Activated CD8-positive, alpha-beta memory T cell treated with anti-CD3 and anti-CD28 coated beads for 48 hours (primary cell): ENCODE results near the gene SOX18.
A peak's percentile ranks its signal among the peaks of the same experiment; 100 is the strongest.

Experiments
- DNase-seq, 3 experiments: peaks; one replicate each; pipeline ENCODE4 v3.0.0-alpha.2; 2020; ENCODE audit warnings: low read depth in 2 of 3, low spot score in 2 of 3

Gene SOX18

DNA sequence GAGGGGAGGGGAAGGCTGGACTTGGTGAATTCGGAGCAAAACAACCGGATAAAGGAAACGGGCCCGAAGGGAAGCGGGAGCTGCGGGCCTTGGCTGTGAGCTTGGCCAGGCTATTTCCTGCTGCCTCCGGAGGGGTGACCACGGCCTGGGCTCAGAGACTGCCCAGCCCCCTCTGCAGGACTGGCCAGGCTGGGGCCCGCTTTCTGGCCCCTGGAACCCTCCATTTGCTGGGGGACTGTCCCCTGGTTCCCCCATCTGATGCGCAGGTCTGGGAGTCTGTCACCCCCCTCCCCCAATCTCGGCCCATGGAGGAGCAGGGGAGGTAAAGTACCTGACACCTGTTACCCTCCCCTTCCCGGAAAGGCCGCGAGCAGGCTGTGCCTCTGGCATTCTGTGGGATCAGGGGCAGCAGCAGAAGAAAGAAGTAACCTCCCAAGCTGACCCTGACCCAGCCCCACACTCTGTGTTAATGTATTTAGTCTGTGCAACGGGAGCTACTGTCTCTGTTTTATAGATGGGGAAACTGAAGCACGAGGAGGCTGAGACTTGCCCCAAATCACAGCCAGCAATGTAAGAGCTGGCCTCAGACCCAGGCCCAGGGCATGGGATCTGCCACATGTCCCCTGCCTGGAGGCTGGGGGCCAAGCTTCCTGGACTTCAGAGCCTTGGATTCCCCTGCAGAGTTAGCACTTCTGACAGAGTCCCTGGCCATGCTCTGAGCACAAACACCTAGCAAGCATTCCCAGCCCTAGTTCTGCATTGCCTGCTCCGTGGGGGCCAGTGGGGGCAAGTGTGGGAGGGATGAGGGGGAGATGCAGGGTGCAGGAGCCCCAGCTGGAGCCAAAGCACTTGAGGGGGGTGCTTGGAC, 9.9 kb downstream of the SOX18 start:
- no peak for DNase-seq

DNA sequence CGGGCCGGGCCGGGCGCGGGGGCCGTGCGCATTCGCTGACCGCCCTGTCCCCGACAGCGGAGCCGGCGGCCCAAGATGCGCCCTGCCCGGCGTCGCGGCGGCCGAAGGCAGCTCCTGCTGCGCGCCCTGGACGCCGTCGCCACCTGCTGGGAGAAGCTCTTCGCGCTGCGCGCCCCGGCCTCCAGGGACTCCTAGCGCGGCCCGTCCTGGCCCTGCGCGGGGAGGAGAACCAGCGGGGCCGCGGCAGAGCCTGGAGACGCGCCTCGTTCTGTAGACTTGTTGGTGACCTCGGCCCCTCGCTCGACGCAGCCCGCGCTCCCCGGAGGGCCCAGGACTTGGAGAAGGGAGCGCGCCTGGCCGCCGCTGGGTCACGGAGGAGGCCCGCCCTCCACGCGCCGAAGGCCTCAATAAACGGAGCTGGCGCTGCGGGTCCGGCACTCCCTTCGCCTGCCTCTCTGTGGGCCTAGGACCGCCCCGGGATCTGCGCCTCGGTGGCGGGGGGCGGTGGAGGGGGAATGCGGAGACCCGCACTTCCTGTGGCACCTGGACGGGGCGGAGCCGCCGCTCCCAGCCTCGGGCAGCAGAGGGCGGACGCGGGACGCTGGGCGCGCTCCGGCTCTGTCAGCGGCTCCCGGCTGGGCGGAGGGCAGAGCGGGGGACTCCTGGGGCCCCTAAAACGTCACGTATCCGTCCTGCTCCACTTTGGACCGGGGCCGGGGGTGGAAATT, 10.7 kb downstream of the SOX18 start:
- peak; percentile 50 to 58 (median 55) for DNase-seq

DNA sequence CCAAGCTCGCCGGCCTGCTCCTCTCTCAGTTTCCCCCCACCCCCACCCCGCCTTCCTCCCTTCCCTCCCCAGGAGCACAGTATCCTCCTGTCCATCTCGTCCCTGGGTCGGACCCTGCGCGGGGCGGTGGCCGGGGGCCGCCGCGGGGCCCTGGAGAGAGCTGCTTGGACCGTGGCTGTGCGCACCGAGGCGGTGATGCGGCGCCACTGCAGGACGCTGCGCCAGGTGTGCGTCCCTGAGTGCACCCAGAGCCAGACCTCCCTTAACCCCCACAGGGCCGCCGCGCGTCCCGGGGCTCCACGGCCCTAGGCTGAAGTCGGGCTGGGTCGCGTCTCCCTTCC, 11.2 kb downstream of the SOX18 start:
- no peak for DNase-seq

DNA sequence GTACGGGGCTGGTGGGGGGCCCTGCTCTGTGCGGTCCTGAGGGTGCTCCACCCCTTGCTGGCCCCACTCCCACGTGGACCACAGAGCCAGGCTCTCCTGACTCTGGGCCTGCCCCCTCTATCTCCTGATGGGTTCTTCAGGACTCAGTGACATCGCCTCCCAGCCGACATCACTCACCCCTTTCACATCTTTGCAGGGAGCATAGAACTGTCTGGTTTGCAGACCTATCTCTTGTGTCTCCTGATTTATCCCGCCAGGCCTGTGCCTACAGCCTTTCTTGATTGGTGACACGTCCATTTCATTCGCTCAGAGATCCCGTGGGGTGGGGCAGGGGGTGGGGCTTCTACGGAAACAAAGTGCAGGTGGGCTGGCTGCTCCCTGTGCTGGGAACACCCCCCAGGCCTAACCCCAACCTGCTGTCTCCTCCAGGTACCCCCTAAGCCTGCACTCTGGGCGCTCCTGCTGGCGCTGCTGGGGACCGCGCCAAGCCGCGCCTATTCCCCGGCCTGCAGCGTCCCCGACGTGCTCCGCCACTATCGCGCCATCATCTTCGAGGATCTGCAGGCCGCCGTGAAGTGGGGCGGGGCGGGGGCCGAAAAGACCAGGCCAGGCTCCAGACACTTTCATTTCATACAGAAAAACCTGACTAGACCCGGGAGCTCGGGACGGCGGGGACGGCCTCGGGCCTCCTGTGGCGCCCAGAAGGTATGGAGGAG, 11.8 kb downstream of the SOX18 start:
- DNase-seq, result no peak

DNA sequence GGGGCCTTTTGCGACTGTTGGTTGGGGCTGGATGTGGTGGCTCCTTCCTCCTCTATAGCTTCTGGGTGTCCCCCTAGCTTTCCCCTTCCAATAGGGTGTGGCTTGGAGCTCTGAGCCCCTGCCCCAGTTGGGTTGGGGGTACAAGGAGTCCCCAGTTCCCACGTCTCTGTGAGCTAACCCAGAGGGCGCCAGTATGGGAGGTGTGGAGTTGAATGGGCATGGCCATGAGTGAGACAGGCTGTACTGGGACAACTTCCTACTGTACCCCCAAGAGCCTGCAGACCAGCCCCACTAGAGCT, 12.3 kb downstream of the SOX18 start:
- no peak for DNase-seq

DNA sequence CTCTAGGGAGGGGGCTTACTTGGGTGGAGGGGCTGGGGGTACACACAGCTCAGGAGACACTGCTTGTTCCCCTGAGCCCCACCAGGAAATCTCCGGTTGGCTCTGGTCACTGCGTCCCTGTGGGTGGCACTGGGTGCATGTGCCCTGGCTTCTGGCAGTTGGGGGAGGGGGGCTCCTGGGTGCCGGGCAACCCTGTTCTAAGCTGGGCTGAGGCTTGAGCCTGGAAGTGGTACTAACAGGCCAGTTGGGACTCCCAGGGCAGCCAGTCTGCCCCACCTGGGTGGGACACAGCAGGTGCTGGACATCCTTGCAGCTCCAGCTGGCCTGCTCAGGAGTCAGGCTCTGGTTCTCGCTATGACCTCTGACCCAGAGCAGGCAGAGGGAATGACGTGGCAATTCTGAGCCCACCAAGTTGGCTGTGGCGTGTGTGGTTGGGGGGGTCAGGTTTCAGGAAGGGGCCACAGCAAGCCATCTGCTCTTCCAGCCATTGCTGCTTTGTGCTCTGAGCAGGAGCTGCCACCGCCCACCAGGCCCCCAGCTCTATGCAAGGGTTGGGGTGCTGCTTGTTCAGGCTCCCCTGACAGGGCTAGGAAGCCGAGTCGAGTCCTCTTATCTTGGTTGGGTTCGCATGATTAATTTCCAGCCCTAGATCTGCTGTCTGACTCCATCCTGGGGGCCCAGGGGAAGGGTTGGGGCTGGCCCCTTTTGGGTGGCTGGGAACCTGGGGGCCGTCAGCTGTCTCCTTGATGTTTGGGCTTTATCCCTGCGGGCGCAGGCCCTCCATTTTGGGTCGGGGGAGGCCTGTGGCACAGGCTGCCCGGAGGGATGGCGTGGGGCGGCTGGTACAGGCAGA, 12.9 kb downstream of the SOX18 start:
- no peak for DNase-seq

DNA sequence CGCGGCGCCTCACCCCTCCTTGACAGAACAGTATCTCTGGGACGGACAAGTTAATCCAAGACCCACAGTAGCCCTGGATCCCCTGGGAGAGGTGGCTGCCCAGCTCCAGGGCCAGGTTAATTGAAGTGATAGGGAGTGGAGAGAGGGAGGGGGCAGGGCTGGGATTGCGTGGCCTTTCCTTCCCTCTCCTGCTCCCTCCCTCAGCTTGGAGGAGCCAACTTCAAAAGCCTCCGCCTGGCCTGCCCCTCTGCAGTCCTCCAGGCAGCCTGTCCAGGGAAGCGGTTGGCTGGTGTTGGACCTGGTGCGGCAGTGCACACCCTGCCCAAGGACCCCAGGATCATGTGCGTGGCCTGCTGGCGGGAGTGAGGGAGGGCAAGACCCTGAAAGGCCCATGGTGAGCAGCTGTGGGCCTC, 13.5 kb downstream of the SOX18 start, which contains the start of gene C20orf204:
Gene C20orf204, plus strand, starts transcription at position 250 of the 413 bp plus-strand sequence. Its CDS starts 142 bp downstream, at position 392.
- DNase-seq, result no peak

DNA sequence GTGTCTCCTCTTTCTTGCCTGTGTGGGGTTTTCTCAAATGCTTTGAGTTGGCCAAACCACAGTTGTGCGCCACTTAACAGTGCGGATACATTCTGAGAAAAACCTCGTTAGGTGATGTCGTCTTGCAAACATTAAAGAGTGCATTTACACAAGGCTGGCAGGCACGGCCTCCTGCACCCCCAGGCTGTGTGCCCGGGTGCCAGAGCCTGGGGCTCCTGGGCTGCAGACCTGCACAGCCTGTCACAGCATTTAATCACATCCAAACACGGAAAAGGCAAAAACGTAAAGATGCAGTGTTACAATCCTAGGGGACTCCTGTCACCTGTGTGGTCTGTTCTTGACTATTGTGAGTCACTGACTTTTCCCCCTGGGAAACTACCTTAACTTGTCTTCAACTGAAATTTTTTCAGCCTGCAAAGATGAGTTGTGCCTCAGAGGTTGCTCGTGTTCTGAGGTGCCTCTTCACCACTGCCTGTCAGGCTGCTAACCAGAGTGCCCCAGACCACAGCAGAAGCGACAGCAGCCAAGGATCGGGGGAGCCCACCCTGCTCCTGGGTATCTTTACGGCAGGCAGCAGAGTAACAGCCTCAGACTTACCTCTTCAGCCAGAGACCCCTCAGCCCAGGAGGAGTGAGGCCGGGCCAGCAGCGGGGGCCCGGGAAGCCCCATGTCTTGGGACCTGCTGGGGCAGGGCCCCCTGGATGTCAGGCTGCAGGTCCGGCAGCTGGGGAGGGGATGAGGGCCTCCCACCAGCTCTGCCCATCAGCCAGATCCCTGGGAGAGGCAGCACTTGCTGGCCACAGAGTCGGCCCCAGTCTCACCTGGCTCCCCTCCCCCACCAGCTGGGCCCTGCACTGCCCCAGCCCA, 14.1 kb downstream of the SOX18 start:
- peak; percentile 35 to 43 (median 39) for DNase-seq

DNA sequence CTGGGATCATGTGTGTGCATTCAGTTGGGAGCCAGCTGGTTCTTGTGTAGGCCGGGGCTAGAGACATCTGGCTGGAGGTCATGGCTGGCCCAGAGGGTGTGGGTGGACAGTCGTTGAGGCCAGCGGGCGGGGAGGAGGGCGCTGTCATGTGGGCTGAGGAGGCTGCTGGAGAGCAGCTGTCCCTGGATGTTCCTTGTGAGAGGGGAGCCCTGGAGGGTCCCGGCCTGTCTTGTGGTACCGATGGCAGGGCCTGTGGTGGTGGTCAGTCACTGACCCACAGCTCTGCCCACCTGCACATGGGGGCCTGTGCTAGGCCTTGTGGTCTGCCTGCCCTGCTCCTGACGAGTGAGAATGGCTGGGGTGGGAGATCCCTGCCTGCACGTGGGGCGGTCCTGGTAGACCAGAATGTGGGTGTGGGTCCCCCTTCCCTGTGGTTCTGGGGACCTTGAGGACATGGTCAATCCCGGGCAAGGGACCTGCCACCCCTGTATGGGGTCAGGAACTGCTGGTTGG, 15.4 kb downstream of the SOX18 start:
- no peak for DNase-seq

DNA sequence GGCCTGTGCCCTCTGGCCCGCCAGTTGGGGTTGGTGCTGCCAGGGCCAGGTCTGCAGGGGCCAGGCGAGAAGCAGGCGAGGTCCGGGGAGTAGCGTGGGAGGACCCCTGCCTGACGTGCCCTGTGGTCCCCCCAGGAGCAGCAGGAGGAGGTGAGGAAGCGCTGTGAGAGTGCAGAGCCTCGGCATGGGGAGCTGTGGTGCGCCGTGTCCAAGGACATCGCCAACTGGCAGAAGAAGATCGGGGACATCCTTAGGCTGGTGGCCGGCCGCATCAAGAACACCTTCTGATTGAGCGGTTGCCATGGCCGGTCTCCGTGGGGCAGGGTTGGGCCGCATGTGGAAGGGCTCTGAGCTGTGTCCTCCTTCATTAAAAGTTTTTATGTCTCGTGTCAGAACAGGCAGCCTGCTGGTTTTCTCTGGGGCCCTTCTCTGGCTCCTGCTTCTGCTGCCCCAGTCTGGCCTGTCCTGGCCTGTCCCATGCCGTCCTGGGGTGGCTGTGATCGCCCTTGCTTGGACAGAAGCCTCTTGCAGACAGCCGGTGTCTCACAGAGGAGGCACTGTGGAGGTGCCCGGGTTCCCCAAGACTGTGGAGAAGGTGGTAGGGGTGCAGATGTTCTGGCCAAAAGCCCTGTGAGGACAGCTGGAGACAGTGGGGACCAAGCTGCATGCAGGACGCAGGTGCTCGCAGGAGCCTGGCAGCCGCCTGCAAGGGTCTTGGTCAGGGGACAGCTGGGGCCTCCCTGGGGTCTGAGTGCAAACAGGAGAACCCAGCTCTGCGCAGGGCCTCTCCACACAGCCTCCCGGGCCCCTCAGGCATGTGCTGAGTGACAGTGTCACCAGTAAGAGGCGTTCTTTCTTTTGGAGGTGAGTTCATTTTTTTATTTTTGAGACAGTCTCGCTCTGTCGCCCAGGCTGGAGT, 16.5 kb downstream of the SOX18 start:
- DNase-seq, result no peak

DNA sequence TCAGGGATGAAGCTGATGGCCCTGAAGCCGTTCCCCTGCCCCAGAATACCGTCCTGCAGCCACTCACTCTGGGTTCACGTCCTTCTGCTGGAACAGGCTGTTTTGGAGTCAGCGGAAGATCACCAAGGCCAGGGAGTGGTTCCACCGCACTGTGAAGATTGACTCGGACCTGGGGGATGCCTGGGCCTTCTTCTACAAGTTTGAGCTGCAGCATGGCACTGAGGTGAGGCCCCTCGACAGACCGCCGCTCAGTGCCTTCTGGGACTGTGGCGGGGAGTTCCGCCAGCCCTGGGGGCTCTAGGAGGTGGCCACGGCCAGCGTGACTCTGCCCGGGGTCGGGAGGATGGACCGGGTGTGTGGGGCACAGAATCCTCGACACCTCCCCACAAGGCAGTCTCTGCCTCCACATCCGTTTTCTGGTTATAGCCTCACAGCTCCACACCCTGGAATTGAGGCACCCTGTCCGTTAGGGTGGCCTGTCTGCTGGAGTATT, 17.6 kb downstream of the SOX18 start:
- no peak for DNase-seq

DNA sequence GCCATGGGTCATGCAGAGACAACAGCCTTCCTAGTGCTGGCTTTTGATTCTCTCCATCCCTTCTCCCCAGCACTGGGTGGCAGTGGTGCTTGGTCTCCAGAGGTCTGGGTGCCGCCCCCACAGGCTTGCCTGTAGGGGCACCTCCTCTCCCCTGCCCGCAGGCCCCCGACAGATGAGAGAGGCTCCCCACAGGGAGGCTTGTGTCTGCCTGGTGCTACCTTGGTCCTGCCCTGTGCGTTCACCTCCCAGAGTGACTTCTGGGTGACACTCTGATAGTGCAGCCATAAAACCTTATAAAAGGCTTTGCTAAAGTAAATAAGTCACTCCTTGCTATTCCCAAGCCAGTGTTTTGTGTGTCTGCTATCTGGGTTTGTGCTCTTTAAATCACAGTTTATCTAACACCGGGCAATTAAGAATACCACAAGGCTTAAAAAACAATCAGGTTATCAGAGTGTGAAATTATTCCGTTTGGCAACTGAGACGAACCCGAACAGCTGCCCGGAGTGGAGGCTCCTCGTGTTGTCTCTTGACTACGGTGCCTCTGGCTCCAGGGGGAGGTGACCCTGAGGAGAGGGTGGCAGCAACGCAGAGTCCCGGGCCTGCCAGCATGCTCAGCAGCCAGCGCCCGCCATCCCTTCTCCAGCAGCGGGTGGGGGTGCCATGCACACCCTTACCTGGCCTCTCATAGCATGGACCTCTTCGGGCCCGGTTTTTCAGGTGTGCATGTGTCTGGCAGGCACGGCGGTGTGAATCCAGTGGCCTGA, 18.9 kb downstream of the SOX18 start:
- DNase-seq, result no peak

DNA sequence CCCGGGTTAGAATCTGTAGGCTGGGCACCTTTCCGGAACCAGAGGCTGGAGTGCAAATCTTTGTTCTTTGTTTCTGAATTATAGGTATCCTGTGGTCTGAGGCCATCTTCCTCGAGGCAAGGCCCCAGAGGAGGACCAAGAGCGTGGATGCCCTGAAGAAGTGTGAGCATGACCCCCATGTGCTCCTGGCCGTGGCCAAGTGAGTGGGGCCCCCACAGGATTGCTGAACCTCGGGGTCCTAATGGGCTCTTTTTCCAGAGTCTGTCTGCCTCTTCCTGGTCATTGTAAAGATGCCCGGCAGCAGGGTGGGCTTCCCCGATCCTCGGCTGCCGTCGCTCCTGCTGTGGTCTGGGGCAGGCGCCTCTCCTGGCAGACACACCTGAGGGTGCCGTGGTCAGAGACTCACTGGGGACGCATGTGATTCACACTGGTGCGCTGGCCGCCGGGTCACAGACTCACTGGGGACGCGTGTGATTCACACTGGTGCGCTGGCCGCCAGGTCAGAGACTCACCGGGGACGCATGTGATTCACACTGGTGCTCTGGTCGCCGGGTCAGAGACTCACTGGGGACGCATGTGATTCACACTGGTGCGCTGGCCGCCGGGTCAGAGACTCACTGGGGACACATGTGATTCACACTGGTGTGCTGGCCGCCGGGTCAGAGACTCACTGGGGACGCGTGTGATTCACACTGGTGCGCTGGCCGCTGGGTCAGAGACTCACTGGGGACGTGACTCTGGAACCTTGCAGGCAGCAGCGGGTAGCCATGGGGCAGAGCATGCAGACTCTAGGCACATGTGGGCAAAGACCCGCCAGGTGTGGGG, 19.9 kb downstream of the SOX18 start:
- DNase-seq, result no peak

DNA sequence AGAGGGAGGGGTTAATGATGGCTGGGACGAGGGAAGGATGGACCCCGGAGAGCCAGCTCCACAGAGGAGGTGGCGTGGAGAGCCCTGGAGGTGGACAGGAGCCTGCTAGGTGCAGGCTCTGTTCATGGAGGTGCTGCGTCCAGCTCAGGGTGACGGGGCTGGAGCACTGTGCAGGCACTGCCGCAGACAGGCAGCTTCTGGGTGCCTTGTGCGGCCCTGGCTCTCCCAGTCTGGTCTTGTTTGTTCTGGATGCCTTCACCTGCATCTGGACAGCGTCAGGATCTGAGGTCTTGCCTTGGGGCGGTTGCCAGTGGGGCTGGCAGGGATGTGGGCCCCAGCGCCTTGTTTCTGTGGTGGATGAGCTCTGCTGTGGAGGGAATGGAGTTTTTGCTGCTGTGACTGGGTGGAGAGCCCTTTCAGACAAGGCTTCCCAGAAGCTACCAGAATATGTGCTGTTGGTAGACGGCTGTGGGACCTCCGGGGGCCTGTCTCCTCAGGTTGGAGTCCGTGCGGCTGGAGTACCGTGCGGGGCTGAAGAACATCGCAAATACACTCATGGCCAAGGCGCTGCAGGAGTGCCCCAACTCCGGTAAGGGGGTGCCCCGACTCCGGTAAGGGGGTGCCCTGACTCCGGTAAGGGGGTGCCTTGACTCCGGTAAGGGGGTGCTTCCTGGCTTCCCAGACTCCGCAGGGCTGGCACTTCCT, 21.3 kb downstream of the SOX18 start:
- no peak for DNase-seq

DNA sequence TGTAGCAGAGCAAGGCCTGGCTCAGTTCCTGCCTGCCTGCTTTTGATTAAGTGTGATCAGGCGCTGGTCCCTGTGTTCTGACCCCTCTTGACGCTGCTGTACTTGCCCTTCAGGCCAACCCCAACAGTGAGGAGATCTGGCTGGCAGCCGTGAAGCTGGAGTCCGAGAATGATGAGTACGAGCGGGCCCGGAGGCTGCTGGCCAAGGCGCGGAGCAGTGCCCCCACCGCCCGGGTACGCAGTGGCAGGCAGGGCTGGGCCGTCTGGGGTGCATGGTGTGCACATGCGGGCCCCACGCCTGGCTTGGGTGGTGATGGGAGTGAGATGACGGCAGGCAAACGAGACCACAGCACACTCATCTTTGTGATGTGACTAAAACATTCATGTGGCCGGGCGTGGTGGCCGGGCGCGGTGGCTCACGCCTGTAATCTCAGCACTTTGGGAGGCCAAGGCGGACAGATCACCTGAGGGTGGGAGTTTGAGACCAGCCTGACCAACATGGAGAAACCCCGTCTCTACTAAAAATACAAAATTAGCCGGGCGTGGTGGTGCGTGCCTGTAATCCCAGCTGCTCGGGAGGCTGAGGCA, 23.5 kb downstream of the SOX18 start:
- DNase-seq, result no peak
